H1 (cell line): ENCODE measurements around the gene STYXL1. TPM values are rescaled to one million over a fixed set of nuclear protein-coding genes. Genes with fewer than 3 reads are reported as not detected.

Experiments
- CTCF ChIA-PET: fragments of 300-600 bp; sonication (Branson Sonifier 250); formaldehyde crosslinking; loops from one replicate; lab custom pipeline; 2021; ENCODE audit not compliant: partially characterized antibody; lab: Charles Lee
- POLR2A ChIA-PET: fragments of 300-600 bp; sonication (Branson Sonifier 250); formaldehyde crosslinking; loops from one replicate; lab custom pipeline; 2021; ENCODE audit warnings: inconsistent platforms; ENCODE audit not compliant: partially characterized antibody; lab: Charles Lee
- DNase-seq, 2 experiments: peaks; one replicate each; pipeline versions ENCODE4 v3.0.0 to v3.0.0-alpha.2; 2010 to 2022; ENCODE audit warnings: low spot score in 2 of 2, low read depth in 1 of 2, mixed read lengths in 1 of 2
- FAIRE-seq: peaks from 2 replicates; lab custom pipeline; 2011; peaks lifted over from hg19 to GRCh38; lab: Jason Lieb, UNC
- H2AFZ ChIP-seq: 2 replicates; pipeline ENCODE4 v1.8.1; 2012; ENCODE audit warnings: low read length, inconsistent platforms
- H2AK5ac ChIP-seq: 2 replicates; pipeline ENCODE4 v1.6.1; 2013; ENCODE audit warnings: low read depth, low read length
- H2BK120ac ChIP-seq: replicated peaks from 2 replicates; pipeline ENCODE3; 2013; ENCODE audit warnings: low read depth, low read length, inconsistent platforms
- H2BK12ac ChIP-seq: 2 replicates; pipeline ENCODE4 v1.6.1; 2013; ENCODE audit warnings: low read depth, low read length
- H2BK15ac ChIP-seq: 2 replicates; pipeline ENCODE4 v1.6.1; 2013; ENCODE audit warnings: low read length
- H2BK20ac ChIP-seq: 2 replicates; pipeline ENCODE4 v1.6.1; 2013; ENCODE audit warnings: low read length
- H2BK5ac ChIP-seq: 2 replicates; pipeline ENCODE4 v1.6.1; 2013; ENCODE audit warnings: low read depth, low read length
- H3K14ac ChIP-seq: 2 replicates; pipeline ENCODE4 v1.6.1; 2013; ENCODE audit warnings: inconsistent platforms; ENCODE audit not compliant: insufficient read length
- H3K18ac ChIP-seq: 2 replicates; pipeline ENCODE4 v1.6.1; 2013; ENCODE audit warnings: low read length; ENCODE audit errors: extremely low read depth
- H3K23ac ChIP-seq: 2 replicates; pipeline ENCODE4 v1.6.1; 2013; ENCODE audit warnings: inconsistent platforms; ENCODE audit not compliant: insufficient read length
- H3K23me2 ChIP-seq: 2 replicates; pipeline ENCODE4 v1.6.1; 2013; ENCODE audit warnings: low read depth, low read length
- H3K27ac ChIP-seq: 2 replicates; pipeline ENCODE4 v1.6.1; 2011; ENCODE audit warnings: low read depth, low read length, inconsistent platforms
- H3K27me3 ChIP-seq, 4 experiments: replicated peaks in 1 of 4; 1 replicate in 1 of 4; 2 replicates in 3 of 4; pipeline versions ENCODE4 v1.6.1 to v1.8.1; 2011 to 2013; ENCODE audit warnings: low read length in 3 of 4, mild to moderate bottlenecking in 3 of 4, inconsistent platforms in 2 of 4, mixed read lengths in 2 of 4, moderate library complexity in 1 of 4; ENCODE audit not compliant: control insufficient read depth in 3 of 4, insufficient read depth in 3 of 4; ENCODE audit errors: extremely low read depth in 1 of 4
- H3K36me3 ChIP-seq, 4 experiments: 2 replicates each; pipeline versions ENCODE4 v1.6.1 to v1.8.1; 2011 to 2013; ENCODE audit warnings: mild to moderate bottlenecking in 4 of 4, low read length in 3 of 4, moderate library complexity in 2 of 4, control low read depth in 1 of 4, inconsistent platforms in 1 of 4; ENCODE audit not compliant: insufficient read depth in 4 of 4, control insufficient read depth in 2 of 4
- H3K4ac ChIP-seq: replicated peaks from 2 replicates; pipeline ENCODE3; 2013; ENCODE audit warnings: low read length, low read depth, mixed read lengths, inconsistent platforms; ENCODE audit not compliant: insufficient read length
- H3K4me1 ChIP-seq, 4 experiments: replicated peaks in 1 of 4; 1 replicate in 1 of 4; 2 replicates in 3 of 4; pipeline versions ENCODE4 v1.6.1 to v1.8.1; 2011 to 2013; ENCODE audit warnings: low read length in 3 of 4, inconsistent platforms in 2 of 4, mixed read lengths in 1 of 4; ENCODE audit not compliant: insufficient read depth in 4 of 4, control insufficient read depth in 3 of 4
- H3K4me2 ChIP-seq, 2 experiments: 2 replicates each; pipeline versions ENCODE4 v1.6.1 to v1.8.1; 2011 to 2013; ENCODE audit warnings: low read depth in 2 of 2, low read length in 2 of 2, control low read depth in 1 of 2, inconsistent platforms in 1 of 2, mild to moderate bottlenecking in 1 of 2; ENCODE audit not compliant: insufficient read depth in 1 of 2
- H3K4me3 ChIP-seq, 4 experiments: fragments of 200-600, 300-600 bp in 1 of 4; sonication (generic), shearing (Covaris generic), sonication (Bioruptor Twin) in 1 of 4; 2 replicates each; pipeline versions ENCODE4 v1.5.1 to v1.8.1; 2011 to 2016; ENCODE audit warnings: low read length in 4 of 4, low read depth in 3 of 4, control low read depth in 2 of 4, inconsistent platforms in 2 of 4, mild to moderate bottlenecking in 2 of 4, mixed read lengths in 1 of 4, moderate library complexity in 1 of 4; ENCODE audit not compliant: insufficient read depth in 2 of 4; ENCODE audit errors: extremely low read depth in 1 of 4
- H3K56ac ChIP-seq: replicated peaks from 2 replicates; pipeline ENCODE3; 2013; ENCODE audit warnings: low read depth, mild to moderate bottlenecking, mixed read lengths, low read length, inconsistent platforms; ENCODE audit not compliant: insufficient read length
- H3K79me1 ChIP-seq: 2 replicates; pipeline ENCODE4 v1.6.1; 2013; ENCODE audit warnings: low read depth, low read length, control low read depth
- H3K79me2 ChIP-seq, 2 experiments: 2 replicates each; pipeline versions ENCODE4 v1.6.1 to v1.8.1; 2012 to 2013; ENCODE audit warnings: low read length in 2 of 2, mild to moderate bottlenecking in 2 of 2, inconsistent platforms in 1 of 2; ENCODE audit not compliant: insufficient read depth in 2 of 2, control insufficient read depth in 1 of 2
- H3K9ac ChIP-seq, 4 experiments: replicated peaks in 1 of 4; 1 replicate in 1 of 4; 2 replicates in 3 of 4; pipeline versions ENCODE4 v1.6.1 to v1.8.1; 2011 to 2013; ENCODE audit warnings: low read depth in 3 of 4, low read length in 3 of 4, control low read depth in 2 of 4, mild to moderate bottlenecking in 2 of 4, moderate library complexity in 2 of 4, inconsistent platforms in 1 of 4; ENCODE audit errors: extremely low read depth in 1 of 4
- H3K9me3 ChIP-seq, 2 experiments: 2 replicates each; pipeline versions ENCODE4 v1.6.1 to v1.8.1; 2012 to 2013; ENCODE audit warnings: mild to moderate bottlenecking in 2 of 2, moderate library complexity in 2 of 2, control low read depth in 1 of 2, inconsistent platforms in 1 of 2, low read depth in 1 of 2, low read length in 1 of 2, mixed read lengths in 1 of 2; ENCODE audit not compliant: insufficient read depth in 2 of 2
- H4K20me1 ChIP-seq, 2 experiments: replicated peaks in 1 of 2; 2 replicates each; pipeline versions ENCODE3 to v1.8.1; 2011 to 2013; ENCODE audit warnings: inconsistent platforms in 2 of 2, low read length in 2 of 2, mild to moderate bottlenecking in 1 of 2; ENCODE audit not compliant: insufficient read depth in 2 of 2, control insufficient read depth in 1 of 2
- H4K5ac ChIP-seq: 2 replicates; pipeline ENCODE4 v1.6.1; 2013; ENCODE audit warnings: low read length, low read depth, mixed read lengths, inconsistent platforms; ENCODE audit not compliant: insufficient read length
- H4K8ac ChIP-seq: 2 replicates; pipeline ENCODE4 v1.8.0; 2013; ENCODE audit warnings: mild to moderate bottlenecking, moderate library complexity, low read length, inconsistent platforms; ENCODE audit not compliant: insufficient read depth; ENCODE audit errors: extremely low read depth
- H4K91ac ChIP-seq: replicated peaks from 2 replicates; pipeline ENCODE3; 2013; ENCODE audit warnings: low read length, mixed read lengths, inconsistent platforms; ENCODE audit not compliant: insufficient read length
- CBX8 ChIP-seq: fragments of 300-800, 300-1000 bp; sonication (generic); IDR thresholded peaks from 2 replicates; pipeline ENCODE4 v1.7.1; 2016; ENCODE audit warnings: low read depth, low read length, borderline replicate concordance
- CHD2 ChIP-seq: IDR thresholded peaks from 2 replicates; pipeline ENCODE4 v1.6.1; 2012; ENCODE audit warnings: low read length, improper control_type of control experiment
- HDAC6 ChIP-seq: IDR thresholded peaks from one replicate; pipeline ENCODE4 v1.7.1; 2012; ENCODE audit warnings: low read depth, mild to moderate bottlenecking, inconsistent platforms, low read length, moderate library complexity
- RAD21 ChIP-seq, 2 experiments: IDR thresholded peaks in 1 of 2; conservative IDR thresholded peaks in 1 of 2; 2 replicates each; pipeline ENCODE4 v1.6.1; 2011; ENCODE audit warnings: low read depth in 2 of 2, low read length in 2 of 2, improper control_type of control experiment in 1 of 2, inconsistent platforms in 1 of 2, mild to moderate bottlenecking in 1 of 2, moderate library complexity in 1 of 2
- RNF2 ChIP-seq: fragments of 200-900, 300-1000 bp; sonication (generic); IDR thresholded peaks from 2 replicates; pipeline ENCODE4 v1.7.1; 2016; ENCODE audit warnings: borderline replicate concordance, low read depth, mild to moderate bottlenecking, antibody characterized with exemption, low read length; ENCODE audit not compliant: poor library complexity, severe bottlenecking; ENCODE audit errors: missing control alignments
- RXRA ChIP-seq: IDR thresholded peaks from 2 replicates; pipeline ENCODE4 v1.6.1; 2011; ENCODE audit warnings: low read depth, mild to moderate bottlenecking, low read length, moderate library complexity; ENCODE audit not compliant: insufficient read depth
- SP1 ChIP-seq: IDR thresholded peaks from 2 replicates; pipeline ENCODE4 v1.6.1; 2011; ENCODE audit warnings: low read depth, low read length
- SP2 ChIP-seq: IDR thresholded peaks from 2 replicates; pipeline ENCODE4 v1.6.1; 2012; ENCODE audit warnings: mild to moderate bottlenecking, low read length, inconsistent platforms
- SRF ChIP-seq: IDR thresholded peaks from 2 replicates; pipeline ENCODE4 v1.6.1; 2011; ENCODE audit warnings: mild to moderate bottlenecking, low read depth, low read length, moderate library complexity
- WGBS, 2 experiments: shearing (Covaris generic) in 1 of 2; methylation state at CpG; one replicate each; pipeline versions ENCODE4 v1.1.6 to v1.1.7; 2013 to 2015; ENCODE audit warnings: low lambda C conversion rate in 2 of 2, mixed read lengths in 2 of 2, inconsistent platforms in 1 of 2, low coverage in 1 of 2, missing lambda C conversion rate in 1 of 2; ENCODE audit not compliant: insufficient replicate concordance in 2 of 2, insufficient coverage in 1 of 2, insufficient read length in 1 of 2; ENCODE audit errors: extremely low coverage in 1 of 2, missing lambda C conversion rate in 1 of 2; 5-methylcytosine and 5-hydroxymethylcytosine counted together
- polyA plus RNA-seq, 7 experiments: library from polyadenylated mRNA; depleted of rRNA in 3 of 7; stranded (reverse) in 5 of 7; unstranded in 2 of 7; fragments of >200 nt in 5 of 7; fragments of 200-250 nt in 2 of 7; gene quantifications; 1 replicate in 5 of 7; 2 replicates in 1 of 7; 4 replicates in 1 of 7; pipeline versions ENCODE4 v1.2.1 to v1.2.3, GENCODE V29; 2011 to 2013; ENCODE audit warnings: missing spikeins in 2 of 7, mixed read lengths in 2 of 7
- total RNA-seq: library from RNA; stranded (reverse); fragmentation: NEBNext Ultra II Directional; extraction: Animal tissue kit (Norgen Biotek cat#: 25700); gene quantifications from 2 replicates; pipeline ENCODE4 v1.2.1, GENCODE V29; 2021
- TF ChIP-seq, protein P1 (sequence below): IDR thresholded peaks from 2 replicates; pipeline ENCODE4 v1.6.1; 2012; ENCODE audit warnings: low read length, inconsistent platforms

Gene STYXL1
- total and polyA plus RNA-seq, 2 of the 8 experiments (the other 6 are each of a cell fraction or from before 2014, with no cell fraction given) = 32.3 to 53.9 TPM

- ChIA-PET POLR2A (interaction anchor here (1.2 kb wide), 2 partner anchors 8 to 62 kb away, joined by 4 to 5 read pairs; partner anchors contain the start of gene POR), CTCF (interaction anchor here (2.7 kb wide), 1 partner anchor 11 kb away, joined by 9 read pairs; no protein-coding TSS in a partner anchor)
- Histone ChIP-seq H3K23ac (no peak overlapping the region), H3K18ac (no peak overlapping the region), H2BK12ac (no peak overlapping the region), H3K14ac (no peak overlapping the region), H3K79me2 (no peaks in the 10 kb centered on the region), H2BK20ac (no peak overlapping the region), H2BK15ac (no peak overlapping the region), H3K4ac (no peak overlapping the region), H2BK120ac (no peak overlapping the region), H3K9ac (no peak overlapping the region), H4K8ac (no peak overlapping the region), H2BK5ac (no peak overlapping the region), H3K27ac (no peak overlapping the region), H3K4me2 (no peak overlapping the region), H3K4me3 (no peak overlapping the region), H3K27me3 (no peaks in the 10 kb centered on the region), H3K9me3 (no peaks in the 10 kb centered on the region), H3K4me1 (no peaks in the 10 kb centered on the region), H2AK5ac (no peak overlapping the region), H4K91ac (no peak overlapping the region), H3K36me3 (peaks cover 7 to 37% (median 25%) of the 10 kb centered on the region in 4 experiments; a peak in 6 of 8 replicates), H3K23me2 (no peaks in the 10 kb centered on the region), H3K79me1 (no peaks in the 10 kb centered on the region), H4K5ac (no peak overlapping the region), H4K20me1 (peaks cover 0 to 7% of the 10 kb centered on the region in 2 experiments), H3K56ac (no peak overlapping the region), H2AFZ (no peak overlapping the region)
- DNase-seq = no peak
- no peak for FAIRE-seq
- 92% methylated on average over 8 of the region's 8 CpGs; no CpG with 5 or more reads in 1 of the 2 experiments for WGBS, 2 experiments
- no peak for TF ChIP-seq RNF2
- TF ChIP-seq CBX8 = no peak
- no peak for TF ChIP-seq RXRA
- no peak for TF ChIP-seq HDAC6
- TF ChIP-seq SRF = no peak
- no peak for TF ChIP-seq SP2
- TF ChIP-seq, protein P1, sequence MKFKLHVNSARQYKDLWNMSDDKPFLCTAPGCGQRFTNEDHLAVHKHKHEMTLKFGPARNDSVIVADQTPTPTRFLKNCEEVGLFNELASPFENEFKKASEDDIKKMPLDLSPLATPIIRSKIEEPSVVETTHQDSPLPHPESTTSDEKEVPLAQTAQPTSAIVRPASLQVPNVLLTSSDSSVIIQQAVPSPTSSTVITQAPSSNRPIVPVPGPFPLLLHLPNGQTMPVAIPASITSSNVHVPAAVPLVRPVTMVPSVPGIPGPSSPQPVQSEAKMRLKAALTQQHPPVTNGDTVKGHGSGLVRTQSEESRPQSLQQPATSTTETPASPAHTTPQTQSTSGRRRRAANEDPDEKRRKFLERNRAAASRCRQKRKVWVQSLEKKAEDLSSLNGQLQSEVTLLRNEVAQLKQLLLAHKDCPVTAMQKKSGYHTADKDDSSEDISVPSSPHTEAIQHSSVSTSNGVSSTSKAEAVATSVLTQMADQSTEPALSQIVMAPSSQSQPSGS = no peak
- TF ChIP-seq SP1 = no peak
- no peak for TF ChIP-seq RAD21 (IDR thresholded peaks at IDR 0.05 in 1 of 2, conservative IDR thresholded peaks at IDR 0.05 in 1 of 2; ENCODE audit: low read depth in 2 of 2, low read length in 2 of 2)
- TF ChIP-seq CHD2 = no peak
These were observed 70.1 kb downstream of the STYXL1 start for GRCh38 chr7:75977743-75978142.
